Karpas-422 (cell line): ENCODE measurements around the gene ATRIP. TPM values are rescaled to one million over a fixed set of nuclear protein-coding genes. Genes with fewer than 3 reads are reported as not detected.

ENCODE experiments used
- DNase-seq: peaks from one replicate; pipeline ENCODE4 v3.0.0-alpha.2; 2015
- H2AFZ ChIP-seq: fragments of 200-600 bp; sonication (generic); 2 replicates; pipeline ENCODE4 v1.6.1; 2014; ENCODE audit warnings: antibody characterized with exemption, low read length, mixed read lengths
- H3K27ac ChIP-seq: fragments of 200-600 bp; sonication (generic); 2 replicates; pipeline ENCODE4 v1.5.1; 2014; ENCODE audit warnings: mild to moderate bottlenecking, low read length, moderate library complexity
- H3K27me3 ChIP-seq: fragments of 200-600 bp; sonication (generic); 2 replicates; pipeline ENCODE4 v1.6.1; 2014; ENCODE audit warnings: low read length, mixed read lengths
- H3K36me3 ChIP-seq: fragments of 200-600 bp; sonication (generic); 2 replicates; pipeline ENCODE4 v1.6.1; 2014; ENCODE audit warnings: low read length, mixed read lengths; ENCODE audit not compliant: insufficient read depth
- H3K4me1 ChIP-seq: fragments of 200-600 bp; sonication (generic); 2 replicates; pipeline ENCODE4 v1.6.1; 2014; ENCODE audit warnings: mild to moderate bottlenecking, low read length, mixed read lengths
- H3K4me2 ChIP-seq: fragments of 200-600 bp; sonication (generic); 2 replicates; pipeline ENCODE4 v1.6.1; 2014; ENCODE audit warnings: low read length, low read depth, mild to moderate bottlenecking; ENCODE audit not compliant: poor library complexity, severe bottlenecking
- H3K4me3 ChIP-seq: fragments of 200-600 bp; sonication (generic); 2 replicates; pipeline ENCODE4 v1.5.1; 2014; ENCODE audit warnings: mild to moderate bottlenecking, antibody characterized with exemption, low read length, mixed read lengths
- H3K79me2 ChIP-seq: fragments of 200-600 bp; sonication (generic); 2 replicates; pipeline ENCODE4 v1.6.1; 2014; ENCODE audit warnings: mild to moderate bottlenecking, low read length, mixed read lengths
- H3K9ac ChIP-seq: fragments of 200-600 bp; sonication (generic); 2 replicates; pipeline ENCODE4 v1.6.0; 2014; ENCODE audit warnings: low read length
- H3K9me2 ChIP-seq: fragments of 200-600 bp; sonication (generic), shearing (Covaris generic); replicated peaks from 2 replicates; pipeline ENCODE4 v1.6.0; 2014; ENCODE audit warnings: mild to moderate bottlenecking, low read length, moderate library complexity; ENCODE audit not compliant: insufficient read depth
- H3K9me3 ChIP-seq: fragments of 300-700, 200-600 bp; sonication (generic); 2 replicates; pipeline ENCODE4 v1.6.1; 2014; ENCODE audit warnings: low read length, mixed read lengths
- H4K20me1 ChIP-seq: fragments of 200-600 bp; sonication (generic); 2 replicates; pipeline ENCODE4 v1.6.1; 2014; ENCODE audit warnings: mild to moderate bottlenecking, antibody characterized with exemption, low read length, low read depth; ENCODE audit not compliant: insufficient read depth
- total RNA-seq: library from RNA; depleted of rRNA; stranded (reverse); fragments of >200 nt; shearing (Covaris generic); gene quantifications from 2 replicates; pipeline ENCODE4 v1.2.3, GENCODE V29; 2014; ENCODE audit warnings: low replicate concordance; rRNA removed

ATRIP gene
- total RNA-seq, 1 experiment from 2014 or later, result 7.3 TPM

GRCh38 chr3:48507256-48508061, 60.9 kb downstream of the ATRIP start:
- H3K36me3 ChIP-seq, result no peaks in the 10 kb centered on the region
- no peaks in the 10 kb centered on the region for H3K27me3 ChIP-seq
- H3K4me1 ChIP-seq, result peaks cover 36% of the 10 kb centered on the region
- H3K4me3 ChIP-seq, result no peak overlapping the region
- H3K9me2 ChIP-seq, result no peaks in the 10 kb centered on the region
- peak; percentile 91 for DNase-seq
- H3K4me2 ChIP-seq, result peak overlapping the region; percentile 35
- H3K9me3 ChIP-seq, result no peaks in the 10 kb centered on the region
- H3K9ac ChIP-seq, result no peak overlapping the region
- no peaks in the 10 kb centered on the region for H4K20me1 ChIP-seq
- H2AFZ ChIP-seq, result peak overlapping the region; percentile 81
- no peak overlapping the region for H3K27ac ChIP-seq
- H3K79me2 ChIP-seq, result no peaks in the 10 kb centered on the region

- Histone ChIP-seq H3K27ac (no peak overlapping the region), H4K20me1 (no peaks in the 10 kb centered on the region), H3K4me3 (no peak overlapping the region), H3K79me2 (no peaks in the 10 kb centered on the region), H3K9me2 (no peaks in the 10 kb centered on the region), H3K9me3 (no peaks in the 10 kb centered on the region), H3K4me1 (peaks cover 27% of the 10 kb centered on the region), H3K9ac (no peak overlapping the region), H3K4me2 (no peak overlapping the region), H3K27me3 (no peaks in the 10 kb centered on the region), H3K36me3 (no peaks in the 10 kb centered on the region), H2AFZ (no peak overlapping the region)
- no peak for DNase-seq
Observed at GRCh38 chr3:48511551-48511950, 65.0 kb downstream of the ATRIP start.

GRCh38 chr3:48514431-48515227, 68.1 kb downstream of the ATRIP start:
- Histone ChIP-seq H3K4me1 (peaks cover 13% of the 10 kb centered on the region), H3K36me3 (no peaks in the 10 kb centered on the region; the same call in 1 of the 2 replicates), H3K4me3 (no peak overlapping the region), H3K9me2 (no peaks in the 10 kb centered on the region), H3K4me2 (no peak overlapping the region), H3K9ac (no peak overlapping the region), H4K20me1 (no peaks in the 10 kb centered on the region), H3K27me3 (no peaks in the 10 kb centered on the region), H3K27ac (0 out of 2 replicates have a peak overlapping the region, but pooled peaks have one; percentile 54), H3K9me3 (no peaks in the 10 kb centered on the region), H3K79me2 (no peaks in the 10 kb centered on the region), H2AFZ (no peak overlapping the region)
- DNase-seq, result peak; percentile 62

Other genes starting within 250 kb of the ATRIP start
- 100 and 141 TPM in 2 replicates for gene CAMP, start 223.2 kb upstream of the ATRIP start, total RNA-seq
- gene ZNF589, start 205.6 kb upstream of the ATRIP start, total RNA-seq, result 64.5 and 65.2 TPM in 2 replicates
- 18.5 and 20.4 TPM in 2 replicates for gene NME6, start 145.4 kb upstream of the ATRIP start, total RNA-seq
- not detected in 2 replicates for gene SPINK8, start 113.1 kb upstream of the ATRIP start, total RNA-seq
- gene FBXW12, start 74.5 kb upstream of the ATRIP start, total RNA-seq, result not detected in 2 replicates
- gene PLXNB1, start 16.7 kb upstream of the ATRIP start, total RNA-seq, result 34.0 and 48.3 TPM in 2 replicates
- gene CCDC51, start 6.6 kb upstream of the ATRIP start, total RNA-seq, result 22.0 and 28.3 TPM in 2 replicates
- gene TMA7, start 6.5 kb upstream of the ATRIP start, total RNA-seq, result 300 and 483 TPM in 2 replicates
- 141 and 149 TPM in 2 replicates for gene SHISA5, start 57.4 kb downstream of the ATRIP start, total RNA-seq
- gene PFKFB4, start 110.1 kb downstream of the ATRIP start, total RNA-seq, result 55.2 and 89.6 TPM in 2 replicates
- gene UCN2, start 117.0 kb downstream of the ATRIP start, total RNA-seq, result not detected in 2 replicates
- 0.78 and 13.0 TPM in 2 replicates for gene COL7A1, start 148.6 kb downstream of the ATRIP start, total RNA-seq
- gene UQCRC1, start 162.9 kb downstream of the ATRIP start, total RNA-seq, result 80.3 and 165 TPM in 2 replicates
- gene TMEM89, start 175.0 kb downstream of the ATRIP start, total RNA-seq, result not detected in 2 replicates
- 52.7 and 69.1 TPM in 2 replicates for gene SLC26A6, start 188.7 kb downstream of the ATRIP start, total RNA-seq
- gene CELSR3, start 216.1 kb downstream of the ATRIP start, total RNA-seq, result 3.8 and 7.0 TPM in 2 replicates
- gene NCKIPSD, start 239.2 kb downstream of the ATRIP start, total RNA-seq, result 25.5 and 36.1 TPM in 2 replicates